Right renal cortex interstitium (tissue), 3 donors: Measurements from ENCODE around the gene TCERG1. TPM values are rescaled to one million over a fixed set of nuclear protein-coding genes. Genes with fewer than 3 reads are reported as not detected.

ENCODE experiments used
- DNase-seq, 3 donors: peaks; one replicate each; pipeline ENCODE4 v3.0.0-alpha.2; 2013; ENCODE audit warnings: low read depth in 3 of 3, low spot score in 2 of 3
- polyA plus RNA-seq, 3 donors: library from polyadenylated mRNA; unstranded; fragments of 120-200 nt; gene quantifications; one replicate each; pipeline ENCODE4 v1.2.1, GENCODE V29; 2013; ENCODE audit not compliant: insufficient read length in 3 of 3

Gene TCERG1
- polyA plus RNA-seq, 3 donors, result 100 to 122 (median 115) TPM

- DNase-seq, result no peak
Measured at GRCh38 chr5:146451411-146451810, 4.3 kb downstream of the TCERG1 start.

- DNase-seq, result no peak
Measured at GRCh38 chr5:146457431-146457830, 10.3 kb downstream of the TCERG1 start.

GRCh38 chr5:146458894-146459293 is 11.8 kb downstream of the TCERG1 start:
- DNase-seq, result no peak

GRCh38 chr5:146461319-146461718 is 14.2 kb downstream of the TCERG1 start:
- no peak for DNase-seq

GRCh38 chr5:146463446-146463845 is 16.3 kb downstream of the TCERG1 start:
- no peak for DNase-seq

- DNase-seq, result no peak
Measured at GRCh38 chr5:146466521-146467349, 19.6 kb downstream of the TCERG1 start.

GRCh38 chr5:146467760-146468159 is 20.6 kb downstream of the TCERG1 start:
- no peak for DNase-seq

- DNase-seq, result no peak
Measured at GRCh38 chr5:146474065-146474464, 26.9 kb downstream of the TCERG1 start.

- DNase-seq, result no peak
Measured at GRCh38 chr5:146475190-146475780, 28.2 kb downstream of the TCERG1 start.

GRCh38 chr5:146475906-146476305 is 28.8 kb downstream of the TCERG1 start:
- DNase-seq, result no peak

- no peak for DNase-seq
Measured at GRCh38 chr5:146482775-146483174, 35.6 kb downstream of the TCERG1 start.

GRCh38 chr5:146484714-146485391 is 37.7 kb downstream of the TCERG1 start:
- no peak for DNase-seq

GRCh38 chr5:146490089-146490843 is 43.1 kb downstream of the TCERG1 start:
- no peak for DNase-seq

GRCh38 chr5:146494656-146495055 is 47.5 kb downstream of the TCERG1 start:
- no peak for DNase-seq

- no peak for DNase-seq
Measured at GRCh38 chr5:146499680-146500079, 52.5 kb downstream of the TCERG1 start.

GRCh38 chr5:146507428-146507827 is 60.3 kb downstream of the TCERG1 start:
- DNase-seq, result no peak

GRCh38 chr5:146510559-146511125 is 63.5 kb downstream of the TCERG1 start:
- no peak for DNase-seq

GRCh38 chr5:146513462-146513861 is 66.3 kb downstream of the TCERG1 start:
- no peak for DNase-seq

GRCh38 chr5:146514575-146514974 is 67.4 kb downstream of the TCERG1 start:
- DNase-seq, result no peak

- no peak for DNase-seq
Measured at GRCh38 chr5:146515473-146516150, 68.5 kb downstream of the TCERG1 start.
